SU-DHL-6 (cell line): Measurements from ENCODE around the gene SLC9A9.

Experiments
- H2AFZ ChIP-seq: fragments of 200-600 bp; sonication (generic); 2 replicates; pipeline ENCODE4 v1.6.1; 2014; ENCODE audit warnings: low read depth, mild to moderate bottlenecking, moderate library complexity, mixed read lengths, antibody characterized with exemption, low read length; ENCODE audit not compliant: severe bottlenecking
- H3F3A ChIP-seq: fragments of 200-600 bp; shearing (Covaris generic); 2 replicates; pipeline ENCODE4 v1.6.0; 2016; ENCODE audit warnings: antibody characterized with exemption, mild to moderate bottlenecking; ENCODE audit not compliant: insufficient read depth
- H3K27ac ChIP-seq: fragments of 200-600 bp; sonication (generic); 2 replicates; pipeline ENCODE4 v1.5.1; 2016; ENCODE audit warnings: low read depth, mild to moderate bottlenecking, low read length, moderate library complexity, mixed read lengths
- H3K27me3 ChIP-seq: fragments of 200-600 bp; sonication (generic), shearing (Covaris generic); 2 replicates; pipeline ENCODE4 v1.6.0; 2014; ENCODE audit warnings: mild to moderate bottlenecking, low read length
- H3K36me3 ChIP-seq: fragments of 200-600 bp; sonication (generic); 2 replicates; pipeline ENCODE4 v1.6.1; 2014; ENCODE audit warnings: mild to moderate bottlenecking, low read length, mixed read lengths
- H3K4me2 ChIP-seq: fragments of 300-600, 200-600 bp; shearing (Covaris generic), sonication (generic); 2 replicates; pipeline ENCODE4 v1.6.0; 2014; ENCODE audit warnings: low read length, low read depth, mild to moderate bottlenecking; ENCODE audit not compliant: poor library complexity, severe bottlenecking
- H3K4me3 ChIP-seq: fragments of 200-600 bp; sonication (generic); 2 replicates; pipeline ENCODE4 v1.5.1; 2014; ENCODE audit warnings: antibody characterized with exemption, low read length, mild to moderate bottlenecking, mixed read lengths; ENCODE audit not compliant: insufficient read depth, poor library complexity, severe bottlenecking
- H3K79me2 ChIP-seq: fragments of 200-600 bp; sonication (generic); 2 replicates; pipeline ENCODE4 v1.6.1; 2014; ENCODE audit warnings: mild to moderate bottlenecking, low read length, moderate library complexity; ENCODE audit not compliant: insufficient read depth
- H3K9ac ChIP-seq: fragments of 200-600 bp; sonication (generic); 2 replicates; pipeline ENCODE4 v1.7.0; 2014; ENCODE audit warnings: mild to moderate bottlenecking, low read length
- H3K9me2 ChIP-seq: fragments of 200-600 bp; sonication (generic); replicated peaks from 2 replicates; pipeline ENCODE4 v1.6.1; 2014; ENCODE audit warnings: low read length; ENCODE audit not compliant: insufficient read depth
- H3K9me3 ChIP-seq: fragments of 200-600 bp; sonication (generic); 2 replicates; pipeline ENCODE4 v1.6.1; 2014; ENCODE audit warnings: low read length, mixed read lengths; ENCODE audit not compliant: insufficient read depth
- H4K20me1 ChIP-seq: fragments of 200-600 bp; sonication (generic); 2 replicates; pipeline ENCODE4 v1.6.1; 2014; ENCODE audit warnings: low read depth, mild to moderate bottlenecking, antibody characterized with exemption, low read length, moderate library complexity, mixed read lengths
- EZH2phosphoT487 ChIP-seq: fragments of 200-600 bp; sonication (generic), shearing (Covaris generic); conservative IDR thresholded peaks from 2 replicates; pipeline ENCODE4 v1.6.1; 2018; ENCODE audit warnings: mild to moderate bottlenecking, antibody characterized with exemption, low read length, moderate library complexity, mixed read lengths
- TF ChIP-seq, protein P1 (sequence below): fragments of 200-600 bp; sonication (generic); IDR thresholded peaks from one replicate; pipeline ENCODE4 v1.5.1; 2017; ENCODE audit warnings: antibody characterized with exemption, mild to moderate bottlenecking, low read length, moderate library complexity; ENCODE audit not compliant: insufficient read depth, poor library complexity, severe bottlenecking

SLC9A9 gene

DNA sequence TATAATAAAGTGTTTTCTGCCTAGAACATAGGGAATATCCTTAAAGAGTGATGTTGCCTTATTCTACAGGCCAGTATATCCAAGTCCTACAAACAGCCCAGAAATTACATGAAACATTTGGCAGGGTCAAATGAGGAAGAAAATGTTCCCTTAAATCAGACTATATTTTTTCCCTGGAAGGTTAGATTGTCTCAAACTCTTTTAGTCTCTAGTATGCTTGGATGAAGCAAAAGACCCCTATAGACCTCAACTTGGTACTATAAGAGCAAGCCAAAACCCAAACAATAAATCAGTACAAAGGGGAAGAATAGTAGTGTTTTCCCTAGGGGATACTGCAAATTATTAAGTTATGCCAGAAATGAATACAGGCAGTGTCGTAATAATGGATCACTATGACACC, 310.2 kb downstream of the SLC9A9 start:
- Histone ChIP-seq H3F3A (no peaks in the 10 kb centered on the region), H2AFZ (no peak overlapping the region), H4K20me1 (no peaks in the 10 kb centered on the region), H3K36me3 (no peaks in the 10 kb centered on the region), H3K4me3 (no peak overlapping the region), H3K9me3 (no peaks in the 10 kb centered on the region), H3K79me2 (no peaks in the 10 kb centered on the region), H3K4me2 (no peak overlapping the region), H3K9ac (no peak overlapping the region), H3K27ac (no peak overlapping the region), H3K9me2 (no peaks in the 10 kb centered on the region), H3K27me3 (no peaks in the 10 kb centered on the region)
- no peak for TF ChIP-seq EZH2phosphoT487
- TF ChIP-seq, protein P1, sequence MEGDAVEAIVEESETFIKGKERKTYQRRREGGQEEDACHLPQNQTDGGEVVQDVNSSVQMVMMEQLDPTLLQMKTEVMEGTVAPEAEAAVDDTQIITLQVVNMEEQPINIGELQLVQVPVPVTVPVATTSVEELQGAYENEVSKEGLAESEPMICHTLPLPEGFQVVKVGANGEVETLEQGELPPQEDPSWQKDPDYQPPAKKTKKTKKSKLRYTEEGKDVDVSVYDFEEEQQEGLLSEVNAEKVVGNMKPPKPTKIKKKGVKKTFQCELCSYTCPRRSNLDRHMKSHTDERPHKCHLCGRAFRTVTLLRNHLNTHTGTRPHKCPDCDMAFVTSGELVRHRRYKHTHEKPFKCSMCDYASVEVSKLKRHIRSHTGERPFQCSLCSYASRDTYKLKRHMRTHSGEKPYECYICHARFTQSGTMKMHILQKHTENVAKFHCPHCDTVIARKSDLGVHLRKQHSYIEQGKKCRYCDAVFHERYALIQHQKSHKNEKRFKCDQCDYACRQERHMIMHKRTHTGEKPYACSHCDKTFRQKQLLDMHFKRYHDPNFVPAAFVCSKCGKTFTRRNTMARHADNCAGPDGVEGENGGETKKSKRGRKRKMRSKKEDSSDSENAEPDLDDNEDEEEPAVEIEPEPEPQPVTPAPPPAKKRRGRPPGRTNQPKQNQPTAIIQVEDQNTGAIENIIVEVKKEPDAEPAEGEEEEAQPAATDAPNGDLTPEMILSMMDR = no peak

DNA sequence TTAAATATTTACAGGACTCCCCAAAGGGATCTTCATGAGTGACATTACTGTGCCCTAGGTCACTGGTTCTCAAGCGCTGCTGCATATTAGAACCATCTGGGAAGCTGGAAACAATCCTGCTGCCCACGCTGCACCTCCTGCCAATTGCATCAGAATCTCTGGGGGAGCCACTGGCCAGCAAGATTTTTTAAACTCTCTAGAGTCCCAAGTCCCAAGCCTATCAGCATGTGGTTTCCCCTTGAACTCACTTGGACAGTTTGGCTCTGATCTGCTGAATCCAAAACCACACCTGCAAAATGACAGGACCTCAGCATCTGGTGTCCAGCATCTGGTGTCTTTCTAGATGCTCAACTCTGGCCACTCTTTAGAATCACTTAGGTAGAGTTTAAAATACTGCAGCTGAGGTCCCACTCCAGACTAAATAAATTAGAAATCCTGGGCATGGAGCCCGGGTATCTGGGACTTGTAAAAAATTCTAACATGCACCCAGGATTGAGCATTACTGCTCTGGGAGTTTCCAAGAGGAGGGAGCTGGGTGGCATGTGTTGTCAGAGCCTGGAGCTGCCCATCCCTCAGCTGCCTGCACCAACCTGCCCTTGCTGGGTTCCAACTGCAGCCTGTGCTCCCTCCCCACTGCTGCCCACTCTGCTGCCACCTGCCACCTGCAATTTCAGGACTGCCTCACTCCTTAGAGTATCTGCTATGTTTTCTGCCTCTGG, 311.3 kb downstream of the SLC9A9 start:
- Histone ChIP-seq H3K27me3 (no peaks in the 10 kb centered on the region), H4K20me1 (no peaks in the 10 kb centered on the region), H3K4me3 (no peak overlapping the region), H2AFZ (no peak overlapping the region), H3K36me3 (no peaks in the 10 kb centered on the region), H3K27ac (no peak overlapping the region), H3K4me2 (no peak overlapping the region), H3K9me2 (no peaks in the 10 kb centered on the region), H3K9me3 (no peaks in the 10 kb centered on the region), H3F3A (no peaks in the 10 kb centered on the region), H3K9ac (no peak overlapping the region), H3K79me2 (no peaks in the 10 kb centered on the region)
- TF ChIP-seq, protein P1 = no peak
- no peak for TF ChIP-seq EZH2phosphoT487

DNA sequence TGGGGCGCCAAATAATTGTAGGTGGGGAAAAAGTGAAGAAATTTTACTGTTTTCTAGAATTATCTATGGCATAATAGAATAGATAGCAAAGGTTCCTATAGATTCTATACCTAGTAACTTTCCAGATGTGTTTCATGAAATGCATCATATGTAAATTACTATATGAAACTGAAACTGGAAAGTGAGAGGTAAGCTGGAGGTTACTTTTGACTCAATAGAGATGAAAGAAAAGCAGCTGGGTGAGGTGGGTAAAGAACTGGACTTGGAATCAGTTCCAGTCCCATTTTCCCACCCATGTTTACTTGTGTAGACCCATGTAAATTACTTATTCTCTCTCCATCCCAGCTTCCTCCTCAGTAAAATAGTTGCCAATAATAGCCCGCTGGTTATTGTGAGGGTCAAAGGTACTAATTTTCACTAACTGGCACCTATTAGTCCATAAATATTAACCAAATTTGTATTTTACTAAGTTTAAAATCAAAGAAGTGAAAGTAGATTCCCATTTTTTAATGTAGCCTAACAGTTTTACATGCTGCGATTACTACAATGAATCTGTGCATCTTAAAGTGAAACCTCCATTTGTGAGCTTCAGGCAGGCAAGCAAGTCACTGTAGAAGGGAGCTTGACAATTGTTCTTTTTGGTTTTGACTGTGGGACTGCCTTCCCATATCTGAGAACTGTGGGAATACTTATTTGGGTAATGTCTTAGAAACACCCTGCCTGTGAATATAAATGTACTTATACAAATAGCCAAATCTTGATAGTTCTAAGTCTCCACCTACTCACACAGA, 312.1 kb downstream of the SLC9A9 start:
- H3F3A ChIP-seq = no peaks in the 10 kb centered on the region
- no peak overlapping the region for H2AFZ ChIP-seq
- H4K20me1 ChIP-seq = no peaks in the 10 kb centered on the region
- no peaks in the 10 kb centered on the region for H3K27me3 ChIP-seq
- no peak overlapping the region for H3K27ac ChIP-seq
- no peak overlapping the region for H3K4me2 ChIP-seq
- no peaks in the 10 kb centered on the region for H3K79me2 ChIP-seq
- H3K36me3 ChIP-seq = no peaks in the 10 kb centered on the region
- TF ChIP-seq, protein P1 = no peak
- TF ChIP-seq EZH2phosphoT487 = no peak
- H3K9me3 ChIP-seq = no peaks in the 10 kb centered on the region
- H3K9me2 ChIP-seq = no peaks in the 10 kb centered on the region
- no peak overlapping the region for H3K4me3 ChIP-seq
- no peak overlapping the region for H3K9ac ChIP-seq
